Ishikawa (cell line): ENCODE results near the gene SLC24A3.

ENCODE experiments used
- CEBPB ChIP-seq: IDR thresholded peaks from 2 replicates; pipeline ENCODE4 v1.6.1; 2012
- CREB1 ChIP-seq: IDR thresholded peaks from 2 replicates; pipeline ENCODE4 v1.6.1; 2012; ENCODE audit warnings: low read depth
- EGR1 ChIP-seq: IDR thresholded peaks from 2 replicates; pipeline ENCODE4 v1.6.1; 2012
- EP300 ChIP-seq: IDR thresholded peaks from 2 replicates; pipeline ENCODE4 v1.6.1; 2012; ENCODE audit warnings: borderline replicate concordance
- FOXM1 ChIP-seq: IDR thresholded peaks from 2 replicates; pipeline ENCODE4 v1.6.1; 2012; ENCODE audit warnings: low read depth, borderline replicate concordance
- MAX ChIP-seq: IDR thresholded peaks from 2 replicates; pipeline ENCODE4 v1.6.1; 2012
- NFIC ChIP-seq: IDR thresholded peaks from 2 replicates; pipeline ENCODE4 v1.6.1; 2012
- RAD21 ChIP-seq: IDR thresholded peaks from 2 replicates; pipeline ENCODE4 v1.6.1; 2012; ENCODE audit warnings: low read depth
- REST ChIP-seq: IDR thresholded peaks from 2 replicates; pipeline ENCODE4 v1.6.1; 2012; ENCODE audit warnings: low read depth, mild to moderate bottlenecking
- TAF1 ChIP-seq: IDR thresholded peaks from 2 replicates; pipeline ENCODE4 v1.6.1; 2012; ENCODE audit warnings: low read depth, mild to moderate bottlenecking
- TCF12 ChIP-seq: IDR thresholded peaks from 2 replicates; pipeline ENCODE4 v1.6.1; 2012; ENCODE audit warnings: low read depth
- TEAD4 ChIP-seq: IDR thresholded peaks from 2 replicates; pipeline ENCODE4 v1.6.1; 2012
- USF1 ChIP-seq: IDR thresholded peaks from 2 replicates; pipeline ENCODE4 v1.6.1; 2012
- YY1 ChIP-seq: IDR thresholded peaks from 2 replicates; pipeline ENCODE4 v1.6.1; 2012; ENCODE audit warnings: low read depth
- ZBTB7A ChIP-seq: IDR thresholded peaks from 2 replicates; pipeline ENCODE4 v1.6.1; 2012; ENCODE audit warnings: low read depth

Gene SLC24A3

GRCh38 chr20:19274412-19275015, 62.1 kb downstream of the SLC24A3 start:
- no peak for TF ChIP-seq NFIC
- TF ChIP-seq CREB1, result no peak
- TF ChIP-seq REST, result no peak
- no peak for TF ChIP-seq CEBPB
- no peak for TF ChIP-seq TAF1
- TF ChIP-seq TCF12, result no peak

GRCh38 chr20:19275038-19275629, 62.7 kb downstream of the SLC24A3 start:
- TF ChIP-seq TAF1 (no peak), FOXM1 (no peak), ZBTB7A (no peak), YY1 (no peak), EGR1 (no peak), MAX (no peak), TCF12 (no peak), EP300 (no peak), NFIC (no peak)

- no peak for TF ChIP-seq TAF1
- TF ChIP-seq CEBPB, result no peak
- TF ChIP-seq TEAD4, result no peak
- TF ChIP-seq TCF12, result no peak
- no peak for TF ChIP-seq USF1
These were observed 63.2 kb downstream of the SLC24A3 start for GRCh38 chr20:19275630-19276071.

GRCh38 chr20:19277381-19277780, 64.9 kb downstream of the SLC24A3 start:
- TF ChIP-seq NFIC (no peak), YY1 (no peak), MAX (no peak), FOXM1 (no peak), EGR1 (no peak)

GRCh38 chr20:19283490-19284025, 71.1 kb downstream of the SLC24A3 start:
- TF ChIP-seq ZBTB7A, result no peak
- no peak for TF ChIP-seq EP300
- TF ChIP-seq NFIC, result no peak
- no peak for TF ChIP-seq TEAD4
- TF ChIP-seq YY1, result no peak
- no peak for TF ChIP-seq RAD21
- no peak for TF ChIP-seq USF1
- no peak for TF ChIP-seq CEBPB
- no peak for TF ChIP-seq CREB1
- no peak for TF ChIP-seq FOXM1
- TF ChIP-seq TAF1, result no peak
- TF ChIP-seq MAX, result no peak
- no peak for TF ChIP-seq TCF12
- no peak for TF ChIP-seq EGR1
- no peak for TF ChIP-seq REST

GRCh38 chr20:19284400-19285178, 72.1 kb downstream of the SLC24A3 start:
- no peak for TF ChIP-seq EGR1
